Superior temporal gyrus (tissue), 1 donor: ENCODE results near the gene CCL2.
"Not testable (repeated sequence)": the region's sequence is repeated elsewhere in the genome, so short reads cannot be mapped to it uniquely, and the experiment has no call there.

Experiments
- DNase-seq: peaks from one replicate; pipeline ENCODE4 v3.0.0-alpha.2; 2016; ENCODE audit errors: extremely low spot score

CCL2 gene

DNA sequence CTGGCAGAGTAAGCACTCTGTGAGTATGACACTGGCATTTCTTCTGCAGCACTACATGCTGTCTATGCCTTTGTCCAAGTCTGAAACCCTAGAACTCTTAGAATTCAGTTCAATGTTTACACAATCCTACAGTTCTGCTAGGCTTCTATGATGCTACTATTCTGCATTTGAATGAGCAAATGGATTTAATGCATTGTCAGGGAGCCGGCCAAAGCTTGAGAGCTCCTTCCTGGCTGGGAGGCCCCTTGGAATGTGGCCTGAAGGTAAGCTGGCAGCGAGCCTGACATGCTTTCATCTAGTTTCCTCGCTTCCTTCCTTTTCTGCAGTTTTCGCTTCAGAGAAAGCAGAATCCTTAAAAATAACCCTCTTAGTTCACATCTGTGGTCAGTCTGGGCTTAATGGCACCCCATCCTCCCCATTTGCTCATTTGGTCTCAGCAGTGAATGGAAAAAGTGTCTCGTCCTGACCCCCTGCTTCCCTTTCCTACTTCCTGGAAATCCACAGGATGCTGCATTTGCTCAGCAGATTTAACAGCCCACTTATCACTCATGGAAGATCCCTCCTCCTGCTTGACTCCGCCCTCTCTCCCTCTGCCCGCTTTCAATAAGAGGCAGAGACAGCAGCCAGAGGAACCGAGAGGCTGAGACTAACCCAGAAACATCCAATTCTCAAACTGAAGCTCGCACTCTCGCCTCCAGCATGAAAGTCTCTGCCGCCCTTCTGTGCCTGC, at the start of gene CCL2:
CCL2 (plus strand) TSS at position 635 of the 730 bp plus-strand sequence; CDS start at position 700, 65 bp downstream.
- no peak for DNase-seq

DNA sequence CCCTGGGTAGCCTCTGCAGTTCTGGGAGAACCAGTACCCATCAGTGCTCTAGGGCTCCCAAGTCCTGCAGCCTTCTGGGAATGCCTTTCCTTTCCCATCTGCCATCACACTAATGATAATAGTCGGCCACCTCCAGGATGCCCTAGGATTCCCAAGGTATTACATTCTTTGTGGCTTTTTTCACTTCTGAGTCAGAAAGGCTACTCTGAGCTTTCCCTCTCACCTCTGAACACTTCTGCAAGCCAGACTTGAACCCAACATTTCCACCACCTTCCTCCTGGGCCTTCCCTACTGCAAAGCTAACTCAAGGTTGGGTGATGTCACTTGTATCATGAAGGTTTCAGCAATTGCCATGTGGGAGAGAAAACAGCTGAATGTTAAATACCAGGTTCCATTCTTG, 49.7 kb upstream of the CCL2 start:
- no peak for DNase-seq

DNA sequence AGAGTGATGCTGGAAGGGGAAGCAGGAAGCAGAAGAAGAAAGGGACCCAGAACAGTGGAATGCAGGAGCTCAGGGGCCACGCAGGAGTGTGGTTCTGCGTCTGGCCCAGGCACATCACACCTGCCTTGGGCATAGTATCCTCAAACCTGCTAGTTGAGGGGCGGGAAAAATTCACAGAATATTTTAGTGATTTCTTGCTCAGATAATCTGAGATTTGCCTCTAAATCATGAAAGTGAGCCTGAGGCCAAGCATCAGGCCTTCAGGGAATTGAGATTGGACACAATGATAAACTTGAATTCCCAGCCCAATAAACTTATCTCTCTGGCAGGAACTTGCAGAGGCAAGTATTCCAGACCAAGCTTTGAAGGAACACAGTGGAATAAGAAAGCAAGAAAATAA, 48.5 kb upstream of the CCL2 start:
- no peak for DNase-seq

DNA sequence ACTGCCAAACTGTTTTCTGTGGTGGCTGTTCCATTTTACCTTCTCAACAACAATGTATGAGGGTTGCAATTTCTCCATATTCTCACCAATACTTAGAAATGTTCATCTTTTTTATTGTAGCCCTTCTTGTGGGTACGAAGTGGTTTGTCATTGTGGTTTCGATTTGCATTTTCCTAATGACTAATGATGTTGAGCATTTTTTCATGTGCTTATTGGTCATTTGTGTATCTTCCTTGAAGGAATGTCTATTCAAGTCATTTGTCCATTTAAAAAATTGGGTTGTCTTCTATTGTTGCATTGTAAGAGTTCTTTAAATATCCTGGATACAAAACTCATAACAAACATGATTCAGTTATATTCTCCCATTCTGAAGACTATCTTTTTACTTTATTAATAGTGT, 47.5 kb upstream of the CCL2 start:
- DNase-seq, result no peak

DNA sequence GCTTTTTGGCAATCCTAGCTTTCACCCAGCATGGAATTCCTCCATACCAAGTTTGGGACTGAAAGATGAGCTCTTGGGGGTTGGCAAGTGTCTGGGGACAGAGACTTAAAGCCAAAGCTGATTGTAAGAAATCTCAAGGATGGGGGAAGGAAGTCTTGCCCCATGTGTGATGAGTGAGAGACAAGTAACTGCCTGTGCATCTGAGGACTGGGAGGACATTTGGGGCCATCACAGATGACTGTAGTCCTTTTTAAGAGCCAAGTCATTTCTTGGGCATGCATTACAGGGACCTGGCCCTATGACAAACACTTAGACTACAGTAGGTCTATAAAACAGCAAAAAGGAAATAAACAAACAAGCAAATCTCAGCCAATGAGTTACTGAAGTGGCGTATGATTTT, 36.3 kb upstream of the CCL2 start:
- no peak for DNase-seq

DNA sequence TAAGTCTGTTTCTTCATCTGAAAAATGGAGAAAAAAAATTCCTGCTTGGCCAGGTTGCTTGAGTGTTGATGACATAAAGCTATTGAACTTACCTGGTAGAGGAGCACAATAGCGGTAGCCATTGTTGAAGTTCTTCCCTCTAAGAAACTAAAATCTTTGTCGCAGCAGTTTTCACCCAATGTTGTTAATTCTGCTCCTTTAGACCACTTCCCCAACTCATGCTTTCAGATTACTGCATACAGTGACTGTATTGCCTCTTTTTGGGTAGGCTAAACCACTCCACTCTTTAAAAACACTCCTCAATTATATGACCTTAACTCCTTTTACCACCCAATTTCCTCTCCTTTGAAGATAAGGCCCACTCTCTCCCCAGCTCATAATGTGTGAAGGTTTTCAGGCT, 35.7 kb upstream of the CCL2 start:
- no peak for DNase-seq

DNA sequence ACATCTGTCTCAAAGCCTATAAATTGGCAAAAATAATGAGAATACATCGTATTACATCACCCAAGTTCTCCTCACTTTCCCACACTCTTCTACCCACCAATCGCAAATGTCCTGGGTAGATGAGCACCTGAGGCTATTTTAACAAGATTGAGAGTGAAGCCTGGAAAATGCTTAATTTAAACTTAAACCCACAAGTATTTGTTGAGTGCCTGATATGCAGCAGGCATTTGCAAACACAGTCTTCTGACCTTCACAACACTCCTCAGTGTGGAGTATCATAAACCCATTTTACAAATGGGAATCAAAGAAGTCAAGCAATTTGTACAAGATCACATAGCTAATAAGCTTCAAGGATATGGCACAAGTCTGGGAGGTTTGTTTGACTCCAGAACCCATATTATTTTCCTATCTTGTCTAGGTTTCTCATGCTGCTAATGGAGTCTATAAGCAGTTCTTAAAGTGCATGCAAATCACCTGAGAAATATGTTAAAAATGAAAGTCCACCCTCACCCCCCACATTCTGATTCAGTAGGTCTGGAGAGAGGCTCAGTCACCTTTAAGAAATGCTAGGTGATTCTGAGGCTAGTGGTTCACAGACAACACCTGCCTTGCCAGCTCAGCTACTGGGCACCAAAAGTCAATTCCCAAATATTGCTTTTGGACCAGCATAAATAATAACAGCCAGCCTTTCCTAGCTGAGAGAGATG, 34.9 kb upstream of the CCL2 start:
- no peak for DNase-seq

DNA sequence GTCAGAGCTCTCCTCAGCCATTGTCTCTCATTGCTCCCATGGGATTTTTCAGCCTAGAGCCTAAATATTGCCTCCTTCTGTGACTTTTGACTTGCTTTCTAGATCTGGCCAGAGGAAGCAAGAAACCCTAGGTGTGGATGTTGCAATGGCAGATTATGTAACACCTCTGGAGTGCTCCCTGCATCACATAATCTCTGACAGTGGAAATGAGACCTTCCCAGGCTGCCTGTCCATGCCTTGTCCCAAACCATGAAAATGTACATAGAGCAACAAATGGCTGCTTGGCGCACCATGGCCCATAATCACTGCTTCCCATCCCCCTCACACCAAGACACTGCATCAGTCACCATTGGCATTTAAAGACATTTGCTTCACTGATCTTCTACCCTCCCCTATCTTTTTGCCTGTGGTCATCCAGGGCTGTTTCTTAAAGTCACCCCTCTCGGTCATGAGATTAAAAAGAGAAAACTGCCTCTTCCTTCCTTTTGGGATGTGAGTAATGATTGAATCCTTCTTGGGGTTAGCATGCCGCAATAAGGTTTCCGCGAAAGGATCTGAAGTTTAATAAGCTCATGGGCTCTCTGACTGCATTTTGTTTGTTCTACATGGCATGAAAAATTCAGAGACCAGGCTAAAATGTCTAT, 34.2 kb upstream of the CCL2 start:
- DNase-seq, result no peak

DNA sequence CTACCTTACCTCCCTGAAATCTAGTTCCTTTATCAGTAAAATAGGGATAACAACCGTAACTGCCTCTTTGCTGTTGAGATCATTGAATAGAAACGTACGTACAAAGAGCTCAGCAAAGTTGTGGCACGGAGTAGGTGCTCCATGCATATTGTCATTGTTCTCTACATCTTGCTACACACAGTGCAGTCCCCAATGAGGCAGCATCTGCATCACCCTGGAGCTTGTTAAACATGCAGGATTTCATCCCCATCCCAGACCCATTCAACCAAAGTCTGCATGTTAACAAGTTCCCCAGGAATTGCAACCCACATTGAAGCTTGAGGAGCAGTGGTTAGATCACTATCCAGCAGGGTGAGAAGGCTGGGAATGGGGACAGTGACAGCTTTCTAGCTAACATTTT, 33.7 kb upstream of the CCL2 start:
- DNase-seq, result no peak

DNA sequence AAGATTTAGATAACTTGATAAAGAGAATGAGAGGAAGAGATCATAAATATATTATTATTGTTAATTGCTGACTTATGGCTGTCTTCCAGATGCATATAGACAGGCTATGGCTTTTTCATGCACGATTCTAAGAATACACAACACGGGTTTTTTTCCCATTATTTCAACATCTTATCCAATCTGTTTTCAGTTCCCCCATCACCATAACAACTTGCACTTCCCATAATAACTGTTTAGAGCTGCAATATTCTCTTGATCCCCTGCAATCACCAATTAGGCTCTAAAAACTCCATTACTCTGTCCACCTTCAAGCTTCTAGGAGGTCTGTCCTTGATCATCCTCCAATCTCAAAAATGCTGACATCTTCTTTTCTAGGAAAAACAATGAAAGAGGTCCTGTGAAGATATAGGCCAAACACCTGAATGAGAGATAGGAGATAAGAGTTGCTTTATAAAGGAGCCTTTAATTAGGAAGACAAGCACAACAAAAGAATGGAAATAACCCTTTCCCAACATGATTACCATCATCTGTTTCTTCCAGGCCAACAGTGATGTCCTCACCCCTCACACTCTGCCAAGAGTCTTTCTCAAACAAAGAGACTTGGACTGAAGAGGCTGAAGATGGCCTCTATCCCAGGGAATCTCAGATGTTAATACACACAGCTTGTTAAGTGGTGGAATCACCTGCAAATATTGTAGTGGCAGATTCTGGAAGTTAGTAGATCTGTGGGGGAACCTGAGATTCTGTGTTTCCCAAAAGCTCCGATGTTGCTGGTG, 32.2 kb upstream of the CCL2 start:
- DNase-seq, result no peak

DNA sequence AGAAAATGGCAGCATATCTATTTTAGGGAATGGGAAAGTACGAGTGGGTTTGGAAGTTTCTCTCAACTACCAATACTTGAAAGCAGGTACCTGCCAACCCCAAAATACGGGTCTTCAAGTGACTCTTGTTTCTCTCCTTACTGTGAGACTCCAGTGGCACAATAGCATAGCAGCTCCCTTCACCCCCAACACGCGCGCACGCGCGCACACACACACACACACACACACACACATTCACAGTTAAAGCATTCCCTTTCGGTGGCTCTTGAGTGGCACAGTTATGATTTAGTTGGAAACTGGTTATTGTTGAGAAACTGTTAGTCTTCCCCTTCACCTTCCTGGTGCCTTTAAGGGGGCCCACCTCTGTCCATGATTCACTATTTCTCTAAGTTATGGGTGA, 30.0 kb upstream of the CCL2 start:
- DNase-seq, result no peak

DNA sequence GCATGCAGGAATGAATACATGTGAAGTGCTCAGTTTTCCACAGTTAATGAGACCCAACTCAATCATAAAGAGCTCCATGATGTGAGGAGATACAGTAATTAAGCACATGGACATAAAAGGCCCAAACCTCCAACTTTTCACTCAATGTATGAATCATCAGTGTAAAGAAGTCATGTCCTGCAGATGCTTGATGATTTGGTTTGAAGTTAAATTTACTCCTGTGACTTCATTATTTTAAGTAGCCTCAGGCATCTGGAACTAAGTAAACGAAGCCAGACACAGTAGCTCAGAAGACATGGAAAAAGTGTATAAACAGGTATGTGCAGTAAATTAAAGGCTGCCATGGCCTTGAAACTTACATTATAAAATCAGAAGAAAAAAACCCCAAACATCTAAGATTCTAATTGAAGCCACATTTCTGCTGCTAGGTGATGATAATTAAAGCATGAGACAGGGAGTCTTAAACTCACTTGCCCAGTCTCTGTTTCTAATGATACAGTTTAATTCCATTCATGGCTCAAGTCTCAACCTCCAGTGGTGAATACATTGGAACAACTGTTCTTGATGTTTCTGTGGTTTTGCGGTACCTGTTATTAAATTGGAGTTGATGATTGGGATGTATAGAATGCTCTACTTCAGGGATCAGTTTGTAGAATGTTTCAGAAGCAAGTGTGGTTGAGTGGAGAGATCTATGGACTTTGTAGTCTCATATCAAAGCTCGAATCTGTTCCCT, 28.9 kb upstream of the CCL2 start:
- DNase-seq, result no peak

DNA sequence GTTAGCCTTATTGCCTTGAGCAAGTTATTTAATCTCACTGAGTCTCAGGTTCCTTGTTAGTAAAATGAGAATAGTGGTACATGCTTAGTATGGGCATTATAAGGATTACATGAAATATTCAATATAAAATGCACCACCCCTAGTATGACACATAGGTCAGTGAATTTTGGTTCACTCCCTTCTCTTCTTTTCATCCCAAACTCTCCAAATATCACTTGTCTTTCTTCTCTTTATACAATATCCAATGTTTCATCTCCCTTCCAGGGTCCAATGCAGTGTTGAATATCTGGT, 28.4 kb upstream of the CCL2 start:
- no peak for DNase-seq

DNA sequence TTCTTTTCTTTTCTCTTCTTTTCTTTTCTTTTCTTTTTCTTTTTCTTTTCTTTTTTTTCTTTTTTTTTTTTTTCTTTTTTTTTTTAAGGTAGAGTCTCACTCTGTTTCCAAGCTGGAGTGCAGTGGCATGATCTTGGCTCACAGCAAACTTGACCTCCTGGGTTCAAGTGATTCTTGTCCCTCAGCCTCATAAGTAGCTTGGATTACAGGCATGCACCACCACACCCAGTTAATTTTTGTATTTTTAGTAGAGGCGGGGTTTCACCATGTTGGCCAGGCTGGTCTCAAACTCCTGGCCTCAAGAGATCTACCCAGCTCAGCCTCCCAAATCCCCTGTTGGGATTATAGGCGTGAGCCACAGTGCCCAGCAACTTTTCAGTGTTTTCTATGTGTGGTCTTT, 27.8 kb upstream of the CCL2 start:
- DNase-seq, result not testable (repeated sequence)

DNA sequence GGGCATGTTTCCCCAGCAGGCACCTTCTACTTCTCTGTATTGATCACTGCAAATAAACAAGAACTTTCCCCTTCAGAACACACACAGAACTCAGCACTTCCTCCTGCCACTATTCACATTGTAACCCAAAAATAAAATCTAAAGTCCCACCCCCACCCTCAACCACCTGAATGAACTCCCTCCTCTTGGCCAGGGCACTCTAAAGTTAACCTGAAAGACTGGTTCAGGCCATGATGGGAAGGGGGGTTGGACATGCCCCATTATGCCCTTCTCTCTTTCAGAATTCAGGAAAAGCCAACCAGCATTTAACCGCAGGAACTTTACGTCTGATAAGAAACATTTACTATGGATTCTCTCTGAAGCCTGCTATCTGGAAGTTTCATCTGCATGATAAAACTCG, 27.4 kb upstream of the CCL2 start:
- DNase-seq, result no peak

DNA sequence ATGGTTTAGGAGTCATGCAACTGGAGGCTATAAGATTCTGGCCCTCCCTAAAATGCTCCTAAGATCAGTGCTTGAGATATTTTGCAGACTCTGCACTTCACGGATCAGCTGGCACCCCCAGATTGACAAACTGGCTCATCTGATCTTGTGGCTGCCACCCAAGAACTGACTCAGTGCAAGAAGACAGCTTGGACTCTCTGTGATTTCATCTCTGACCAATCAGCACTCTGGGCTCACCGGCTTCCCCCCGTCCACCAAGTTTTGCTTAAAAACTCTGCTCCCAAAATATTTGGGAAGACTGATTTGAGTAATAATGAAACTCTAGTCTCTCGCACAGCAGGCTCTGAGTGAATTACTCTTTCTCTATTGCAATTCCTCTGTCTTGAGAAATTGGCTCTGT, 26.3 kb upstream of the CCL2 start:
- DNase-seq, result no peak

DNA sequence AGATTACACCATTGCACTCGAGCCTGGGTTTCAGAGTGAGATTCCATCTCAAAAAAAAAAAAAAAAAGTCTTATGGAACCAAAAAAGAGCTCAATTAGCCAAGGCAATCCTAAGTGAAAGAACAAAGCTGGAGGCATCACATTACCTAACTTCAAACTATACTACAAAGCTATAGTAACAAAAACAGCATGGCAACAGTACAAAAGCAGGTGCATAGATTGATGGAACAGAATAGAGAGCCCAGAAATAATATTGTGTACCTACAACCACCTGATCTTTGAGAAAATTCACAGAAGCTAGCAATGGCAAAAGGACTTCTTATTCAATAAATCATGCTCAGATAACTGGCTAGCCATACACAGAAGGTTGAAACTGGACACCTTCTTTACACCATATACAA, 24.7 kb upstream of the CCL2 start:
- no peak for DNase-seq

DNA sequence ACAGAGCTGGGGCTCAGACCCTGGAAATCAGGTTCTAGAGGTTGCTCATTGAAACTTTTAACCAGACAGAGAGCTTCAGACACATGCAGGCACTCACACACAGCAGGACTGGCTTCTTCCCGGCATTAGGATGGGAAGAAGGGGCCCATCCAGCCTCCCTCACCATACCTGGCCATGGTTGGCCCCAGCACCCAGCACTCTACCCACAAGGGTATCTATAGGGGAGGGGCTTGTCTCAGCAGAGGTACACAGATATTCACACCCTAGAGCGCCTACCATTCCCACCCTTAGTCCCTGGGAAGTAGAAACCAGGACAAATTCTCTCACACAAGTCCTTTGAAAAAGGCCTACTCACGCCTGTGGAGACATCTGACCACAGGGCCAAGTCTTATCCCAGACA, 20.5 kb upstream of the CCL2 start:
- no peak for DNase-seq

DNA sequence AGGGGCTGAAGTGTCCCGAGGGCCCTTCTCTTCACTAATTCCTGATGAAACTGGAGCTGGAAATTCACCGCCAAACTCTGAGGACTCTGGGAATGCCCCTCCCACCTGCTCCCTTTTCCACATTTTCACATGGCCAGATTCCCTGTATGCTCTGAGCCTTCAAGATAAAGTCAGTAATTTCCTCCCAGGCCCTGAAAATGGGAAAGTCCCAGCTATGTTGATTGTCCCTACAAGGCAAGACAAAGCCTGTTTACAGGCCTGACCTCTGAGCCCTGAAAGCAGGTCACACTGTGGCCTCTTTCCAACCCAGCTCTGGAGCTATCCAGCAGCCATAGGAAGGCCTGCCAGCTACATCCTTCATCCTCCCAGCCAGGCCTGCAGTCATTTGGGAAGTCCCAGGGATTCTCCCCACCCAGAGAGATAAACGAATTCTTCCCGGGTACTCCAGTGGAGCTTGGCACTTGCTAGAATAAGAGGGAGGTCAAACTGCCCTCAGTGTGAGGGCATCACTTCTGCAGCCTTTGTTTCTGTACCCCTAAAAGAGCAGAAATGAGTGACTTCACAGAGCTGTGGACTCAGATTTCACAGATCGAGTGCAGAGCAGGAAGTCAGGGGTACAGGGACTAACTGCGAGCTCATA, 19.6 kb upstream of the CCL2 start:
- DNase-seq, result no peak

DNA sequence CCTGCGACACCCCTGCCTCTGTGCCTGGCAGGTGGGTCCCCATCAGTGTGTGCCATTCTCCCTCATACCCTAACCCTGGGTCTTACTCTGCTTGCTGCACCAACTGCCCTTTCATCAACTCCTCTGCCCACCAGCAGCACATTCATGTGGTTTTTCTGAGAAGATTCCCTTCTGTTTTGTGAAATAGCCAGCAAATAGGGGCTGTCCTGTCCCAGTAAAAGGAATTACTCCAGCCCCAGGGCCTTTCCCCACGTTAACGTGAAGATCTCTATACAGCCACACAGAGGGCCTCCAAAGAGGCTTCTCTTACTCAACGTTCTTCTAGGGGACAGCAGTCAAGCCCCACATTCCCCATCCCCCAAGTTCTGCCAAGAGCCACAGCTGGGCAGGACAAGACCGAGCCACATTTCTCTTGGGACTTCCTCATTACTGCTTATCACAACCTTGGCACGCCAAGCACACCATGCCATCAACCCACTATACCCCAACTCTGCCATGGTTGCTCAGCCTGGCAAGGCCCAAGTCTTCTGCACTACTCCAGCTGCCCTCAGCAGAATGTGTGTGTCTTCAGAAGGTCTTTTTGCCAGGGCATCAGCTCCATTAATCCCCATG, 18.7 kb upstream of the CCL2 start:
- DNase-seq, result no peak

DNA sequence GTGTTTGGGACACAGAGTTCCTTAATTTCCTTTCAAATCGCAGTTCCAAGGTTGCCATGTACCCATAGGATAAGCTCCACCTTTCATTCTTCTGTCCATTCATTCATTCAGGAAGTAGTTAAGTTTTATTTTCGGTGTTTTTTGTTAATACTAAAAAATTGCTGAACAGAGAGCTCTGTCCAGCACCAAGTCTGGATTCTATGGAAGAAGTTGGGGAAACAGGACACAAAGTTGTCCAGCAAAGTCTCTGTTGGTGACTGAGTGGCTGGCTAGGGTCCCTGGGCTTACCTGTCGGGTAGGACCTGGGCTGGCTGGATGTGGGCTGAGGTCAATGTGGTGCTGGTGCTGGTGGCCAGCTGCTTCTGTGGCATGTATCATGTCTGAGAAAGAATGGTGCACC, 17.6 kb upstream of the CCL2 start:
- DNase-seq, result no peak
